HepG2 (cell line): ENCODE results near the gene EIF3A. TPM values are rescaled to one million over a fixed set of nuclear protein-coding genes. Genes with fewer than 3 reads are reported as not detected.
A peak's percentile ranks its signal among the peaks of the same experiment; 100 is the strongest.

Source experiments
- ARID4A ChIP-seq: sonication (generic); formaldehyde crosslinking; IDR thresholded peaks from 2 replicates; pipeline ENCODE4 v1.5.0; 2020; ENCODE audit warnings: mild to moderate bottlenecking, missing genetic modification reagents, borderline replicate concordance
- ETV5 ChIP-seq: IDR thresholded peaks from 2 replicates; pipeline ENCODE4 v1.6.1; 2018; ENCODE audit warnings: missing biosample characterization, missing genetic modification reagents, inconsistent platforms, borderline replicate concordance
- HDAC6 ChIP-seq: fragments of 200-600 bp; sonication (generic); IDR thresholded peaks from 2 replicates; pipeline ENCODE4 v1.7.0; 2017; ENCODE audit warnings: mild to moderate bottlenecking, antibody characterized with exemption, low read length, low read depth
- KIAA2018 ChIP-seq: sonication (generic); formaldehyde crosslinking; IDR thresholded peaks from 2 replicates; pipeline ENCODE4 v1.5.0; 2020; ENCODE audit warnings: mild to moderate bottlenecking, missing genetic modification reagents, borderline replicate concordance
- NBN ChIP-seq: fragments of 450-650 bp; conservative IDR thresholded peaks from 2 replicates; pipeline ENCODE4 v1.6.1; 2017
- SP4 ChIP-seq: sonication (generic); formaldehyde crosslinking; IDR thresholded peaks from 2 replicates; pipeline ENCODE4 v1.8.1; 2023; ENCODE audit warnings: mild to moderate bottlenecking, missing genetic modification reagents
- ZNF329 ChIP-seq: sonication (generic); formaldehyde crosslinking; IDR thresholded peaks from 2 replicates; pipeline ENCODE4 v1.9.0; 2021; ENCODE audit warnings: low read depth, mild to moderate bottlenecking, missing genetic modification reagents
- ZNF513 ChIP-seq: sonication (generic); formaldehyde crosslinking; conservative IDR thresholded peaks from 2 replicates; pipeline ENCODE4 v1.5.0; 2020; ENCODE audit warnings: missing genetic modification reagents
- ZNF598 ChIP-seq: sonication (generic); formaldehyde crosslinking; IDR thresholded peaks from 2 replicates; pipeline ENCODE4 v1.5.1; 2020; ENCODE audit warnings: mild to moderate bottlenecking, missing genetic modification reagents, borderline replicate concordance
- polyA plus RNA-seq, 8 experiments: library from polyadenylated mRNA; depleted of rRNA in 3 of 8; stranded (reverse) in 7 of 8; unstranded in 1 of 8; fragments of >200 nt; fragmentation: Illumina TruSeq in 4 of 8; extraction: Trizol in 4 of 8; gene quantifications; 2 replicates each; pipeline versions ENCODE4 v1.2.1 to v1.2.3, GENCODE V29; 2011 to 2016; ENCODE audit warnings: low read depth in 4 of 8, missing spikeins in 1 of 8, mixed read lengths in 1 of 8; ENCODE audit not compliant: insufficient read depth in 1 of 8
- total RNA-seq, 5 experiments: library from RNA; depleted of rRNA; stranded (reverse); fragments of >200 nt; fragmentation: Illumina TruSeq; extraction: Trizol; gene quantifications; 2 replicates each; pipeline ENCODE4 v1.2.3, GENCODE V29; 2016; ENCODE audit warnings: low read depth in 1 of 5

EIF3A gene
- total and polyA plus RNA-seq, 2 of the 13 experiments (the other 11 are each of a cell fraction or from before 2014, with no cell fraction given) = 25.6 to 117 TPM

GRCh38 chr10:119113751-119114732 is 33.4 kb upstream of the EIF3A start (continued):
- peak; percentile 33; the same call in 1 of the 2 replicates for TF ChIP-seq ZNF598
- TF ChIP-seq ZNF513 (CRISPR knock-in tag) = no peak
- TF ChIP-seq ARID4A (CRISPR knock-in tag) = peak; percentile 73; the same call in 1 of the 2 replicates
- no peak for TF ChIP-seq KIAA2018
- TF ChIP-seq NBN = no peak
- TF ChIP-seq SP4 (CRISPR knock-in tag) = no peak
- TF ChIP-seq ETV5 (CRISPR knock-in tag) = peak; percentile 99
- no peak for TF ChIP-seq ZNF329 (CRISPR knock-in tag)
- TF ChIP-seq HDAC6 = no peak
